Smooth muscle cell of the brain vasculature (primary cell): ENCODE measurements around the gene PIGC.

ENCODE experiments used
- DNase-seq: peaks from one replicate; pipeline ENCODE4 v3.0.0-alpha.2; 2012; ENCODE audit warnings: low read depth, low spot score

PIGC gene

DNA sequence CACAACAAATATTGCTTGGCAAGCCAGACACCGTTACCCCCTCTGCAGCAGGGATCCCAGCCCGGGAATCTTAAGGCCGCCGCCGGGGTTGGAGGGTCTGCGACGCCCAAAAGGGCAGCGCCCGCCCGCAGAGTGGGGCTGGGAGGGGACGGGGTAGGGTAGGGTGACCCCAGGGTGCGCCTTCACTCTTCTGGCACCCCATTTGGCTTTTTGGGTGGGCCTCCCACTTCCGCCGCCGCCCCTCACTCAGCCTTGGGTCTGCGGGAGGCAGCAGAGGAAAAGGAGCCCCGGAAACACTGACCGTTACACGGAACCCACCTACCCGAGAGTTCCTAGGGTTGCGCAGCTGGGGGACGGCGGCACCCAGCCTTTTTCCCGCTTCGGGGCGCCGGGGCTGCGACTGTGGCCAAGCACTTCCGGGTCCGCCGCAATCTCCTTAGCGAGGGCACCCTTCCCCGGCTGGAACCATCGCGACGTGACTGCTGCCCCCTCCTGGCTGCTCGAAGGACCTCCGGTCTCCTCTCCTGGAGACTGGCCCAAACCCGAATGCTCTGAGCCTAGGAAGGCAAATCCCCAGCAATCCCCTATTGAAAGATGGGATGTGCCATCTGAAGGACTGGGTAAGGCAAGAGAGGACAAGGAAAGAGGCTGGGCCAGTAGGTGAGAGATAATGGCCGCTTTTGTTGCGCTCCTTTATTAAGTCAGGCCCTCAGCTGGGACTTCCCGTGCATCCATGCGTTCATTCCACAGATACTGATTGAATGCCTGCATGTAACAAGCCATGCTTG, at the start of gene PIGC:
Gene PIGC (minus strand): TSS at position 404 of the 788 bp plus-strand sequence. CDS start 1,447 bp downstream, outside the sequence.
- DNase-seq: peak; percentile 54

DNA sequence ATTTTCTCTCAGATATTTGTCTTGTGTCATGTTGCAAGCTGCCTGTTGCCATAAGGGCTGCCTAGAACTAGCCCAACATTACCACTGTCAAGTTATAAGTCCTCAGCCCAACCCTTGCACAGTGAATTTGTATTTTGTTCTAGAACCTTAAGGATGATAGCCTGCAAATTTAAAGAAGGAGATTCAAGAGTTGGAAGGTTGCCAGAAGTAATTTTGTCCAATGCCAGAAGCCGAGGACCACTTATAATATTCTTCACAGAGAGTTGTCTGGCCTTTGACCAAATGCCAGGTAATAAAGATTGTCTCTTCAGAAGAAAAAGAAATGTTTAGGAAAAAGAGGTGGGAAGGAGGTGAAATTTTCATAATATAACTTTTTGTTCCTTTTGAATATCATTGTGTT, 48.6 kb upstream of the PIGC start:
- DNase-seq: no peak

DNA sequence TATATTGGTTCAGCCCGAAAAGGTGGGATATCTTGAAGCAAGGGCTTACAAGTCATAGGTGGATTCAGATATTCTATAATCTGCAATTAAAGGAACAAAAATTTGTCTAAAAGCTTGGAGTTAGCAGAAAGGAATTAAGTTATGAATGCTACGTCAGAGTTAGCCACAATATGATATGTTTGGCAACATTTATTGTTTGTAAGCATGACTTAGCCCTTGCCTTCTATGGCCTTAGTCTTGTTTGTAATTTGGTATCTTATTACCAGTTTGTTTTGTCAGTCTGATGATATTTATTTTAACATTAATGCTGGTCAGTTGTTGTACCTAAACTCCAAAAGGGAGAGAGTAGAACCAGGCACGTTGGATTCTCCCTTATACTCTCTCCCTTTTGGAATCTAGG, 46.0 kb upstream of the PIGC start:
- DNase-seq: no peak

DNA sequence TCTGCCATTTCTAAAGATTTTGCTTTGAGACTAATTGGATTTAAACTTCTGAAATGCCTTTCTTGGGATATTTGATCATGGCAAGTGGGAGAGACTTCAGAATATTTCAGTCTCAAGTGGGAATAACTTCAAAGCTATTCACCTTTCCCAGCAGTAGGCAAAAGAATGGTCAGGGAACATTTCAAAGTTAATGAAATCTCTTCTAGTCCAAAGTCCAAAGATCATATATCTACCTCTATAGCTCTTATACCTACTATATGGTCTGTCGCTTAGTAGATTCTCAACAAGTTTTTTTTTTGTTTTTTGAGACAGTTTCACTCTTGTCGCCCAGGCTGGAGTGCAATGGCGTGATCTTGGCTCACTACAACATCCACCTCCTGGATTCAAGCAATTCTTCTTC, 44.5 kb upstream of the PIGC start:
- DNase-seq: no peak

DNA sequence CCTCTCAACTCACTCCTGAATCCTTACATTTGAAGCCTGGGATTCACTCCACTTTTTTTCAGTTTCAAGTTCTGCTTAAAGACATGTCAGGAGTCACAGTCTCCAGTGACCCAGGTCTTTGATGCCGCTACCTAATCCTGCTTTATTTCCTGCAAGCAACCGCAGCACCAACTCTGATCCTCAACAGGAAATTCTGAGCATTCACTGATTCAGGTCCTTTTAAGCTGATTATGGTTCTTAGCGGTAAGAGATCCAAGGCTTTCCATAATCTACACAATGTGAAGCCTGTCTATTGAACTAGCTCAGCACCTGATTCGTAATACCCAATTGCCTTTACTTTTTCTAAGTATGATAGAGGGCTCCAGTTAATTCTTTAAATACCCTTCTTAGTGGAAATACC, 43.7 kb upstream of the PIGC start:
- no peak for DNase-seq

DNA sequence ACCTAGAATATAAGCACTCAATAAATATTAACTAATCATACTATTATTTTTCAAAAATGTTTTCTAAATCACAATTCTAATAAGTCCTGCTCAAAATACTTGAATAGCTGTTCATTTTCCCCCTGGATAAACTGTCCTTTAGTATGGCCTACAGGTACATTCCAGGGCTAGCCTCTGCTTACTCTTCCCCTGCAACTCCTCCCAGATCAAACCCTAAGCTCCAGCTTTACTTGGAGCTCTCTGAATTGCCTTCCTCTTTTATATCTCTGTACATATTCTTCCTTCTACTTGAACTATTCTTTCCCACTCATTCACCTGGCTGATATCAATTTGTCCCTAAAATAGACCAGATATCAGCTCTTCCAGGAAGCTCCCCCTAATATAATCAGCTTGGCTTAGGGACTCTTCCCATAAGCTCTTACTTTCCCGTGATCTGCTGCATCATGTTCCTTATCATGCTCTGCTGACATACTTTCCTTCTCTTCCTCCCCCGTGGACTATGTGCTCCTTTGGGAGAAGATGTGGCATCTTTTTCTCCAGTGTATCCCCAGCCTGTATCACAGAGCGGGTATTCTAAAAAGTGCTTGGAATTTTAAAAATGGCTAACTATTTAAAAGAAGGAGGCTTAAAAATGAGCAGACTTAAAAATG, 43.1 kb upstream of the PIGC start:
- no peak for DNase-seq

DNA sequence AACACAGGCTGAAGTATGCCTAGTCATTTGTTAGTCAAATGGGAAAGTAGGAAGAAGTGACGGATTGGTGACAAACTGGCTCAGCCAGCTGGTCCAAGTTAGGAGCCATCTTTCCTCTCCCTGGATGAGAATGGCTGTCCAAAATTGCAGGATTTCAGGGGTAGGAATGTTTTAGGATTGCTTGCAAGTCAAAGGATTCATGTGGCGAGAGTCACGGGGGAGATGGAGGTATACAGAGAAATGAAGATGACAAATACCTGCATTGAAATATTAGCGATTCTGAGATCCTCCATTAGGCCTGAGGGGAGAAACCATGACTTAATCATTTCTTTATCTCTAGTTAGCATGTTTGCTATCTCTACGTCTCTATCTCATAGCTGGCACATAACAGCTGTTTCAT, 41.8 kb upstream of the PIGC start:
- no peak for DNase-seq

DNA sequence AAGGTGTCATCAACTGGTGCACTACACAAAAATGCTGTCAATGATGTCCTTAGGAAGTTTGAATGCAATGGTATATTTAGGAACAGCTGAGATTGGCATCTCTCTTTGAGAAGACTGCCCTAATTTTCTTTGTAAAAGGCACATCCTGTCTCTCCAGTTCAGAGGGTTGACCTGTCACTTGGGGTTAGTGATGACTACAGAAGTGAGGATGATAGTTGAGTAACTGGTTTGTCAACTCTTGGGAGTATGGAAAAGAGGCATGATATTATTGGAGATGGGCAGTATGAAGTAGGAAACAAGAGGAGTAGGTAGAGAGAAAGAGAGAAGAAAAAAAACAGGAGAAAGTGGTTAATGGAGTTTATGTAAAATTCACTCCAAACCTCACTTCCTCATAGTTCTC, 40.4 kb upstream of the PIGC start:
- no peak for DNase-seq

DNA sequence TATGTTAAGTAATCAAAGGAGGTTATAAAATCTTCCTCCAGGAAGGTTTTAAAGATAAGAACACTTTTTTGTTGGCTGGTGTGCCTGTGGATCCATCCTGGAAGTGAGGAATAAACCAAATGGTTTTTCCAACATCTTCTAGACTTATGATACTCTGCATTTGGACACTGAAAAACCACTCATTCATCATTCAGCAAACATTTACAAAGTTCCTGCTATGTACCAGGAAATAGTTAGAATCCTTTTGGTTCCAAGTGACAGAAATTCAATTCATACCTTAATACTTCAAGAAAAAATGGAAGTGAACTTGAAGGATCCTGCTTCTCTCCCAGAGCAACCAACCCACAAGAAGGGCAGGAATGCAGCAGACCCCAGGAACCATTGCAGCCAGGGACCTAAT, 39.6 kb upstream of the PIGC start:
- DNase-seq: no peak

DNA sequence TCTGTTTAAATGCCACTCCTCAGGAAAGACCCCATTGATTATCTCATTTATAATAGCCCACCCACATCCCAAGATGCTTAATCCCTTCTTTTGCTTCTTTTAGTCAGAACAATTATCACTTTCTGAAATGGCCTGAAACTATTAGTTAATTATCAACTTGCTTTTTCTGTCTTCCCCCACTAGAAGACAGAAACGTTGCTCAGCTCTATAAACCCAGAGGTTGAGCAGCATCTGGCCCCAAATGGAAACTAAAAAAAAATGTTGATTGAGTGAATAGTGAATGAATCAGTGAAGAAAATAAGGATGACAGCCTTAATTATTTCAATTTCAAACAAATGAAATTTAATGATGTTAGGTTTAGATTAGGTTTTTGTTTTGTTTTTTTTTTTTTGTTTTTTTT, 38.2 kb upstream of the PIGC start:
- DNase-seq: no peak

DNA sequence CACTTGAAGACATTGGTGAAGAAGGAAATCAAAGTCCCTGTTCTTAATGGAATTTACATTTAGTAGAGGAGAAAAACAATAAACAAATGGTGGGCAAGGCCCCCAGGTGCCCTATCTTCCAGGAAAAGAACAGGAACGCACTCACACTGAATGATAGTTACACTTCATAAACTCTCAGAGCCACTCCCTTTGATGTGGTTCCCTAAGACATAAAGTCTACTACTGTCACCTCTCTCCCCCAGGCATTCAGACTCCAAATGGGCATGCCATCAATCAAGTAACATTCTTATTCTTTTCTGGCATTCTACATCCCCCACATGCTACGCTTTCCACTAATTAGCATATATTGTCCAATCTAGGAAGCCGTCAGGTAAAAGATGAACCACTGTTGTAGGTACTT, 36.6 kb upstream of the PIGC start:
- DNase-seq: no peak

DNA sequence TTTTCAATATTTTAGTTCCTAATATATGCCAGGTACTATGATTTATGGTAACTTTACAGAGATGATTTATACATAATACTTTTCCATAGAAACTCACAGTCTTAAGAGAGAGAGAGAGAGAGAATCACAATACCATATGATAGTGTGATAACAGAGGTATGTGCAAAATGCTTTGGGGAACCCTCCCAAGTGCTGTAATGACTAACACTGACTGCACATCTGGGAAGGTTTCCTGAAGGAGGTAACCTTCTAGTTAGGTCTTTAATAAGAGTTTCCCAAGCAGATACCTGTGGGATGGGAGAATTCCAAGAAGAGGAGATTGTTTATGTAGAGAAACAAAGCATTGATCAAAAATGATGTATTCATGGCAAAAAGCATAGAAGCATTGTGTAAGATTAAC, 34.6 kb upstream of the PIGC start:
- no peak for DNase-seq

DNA sequence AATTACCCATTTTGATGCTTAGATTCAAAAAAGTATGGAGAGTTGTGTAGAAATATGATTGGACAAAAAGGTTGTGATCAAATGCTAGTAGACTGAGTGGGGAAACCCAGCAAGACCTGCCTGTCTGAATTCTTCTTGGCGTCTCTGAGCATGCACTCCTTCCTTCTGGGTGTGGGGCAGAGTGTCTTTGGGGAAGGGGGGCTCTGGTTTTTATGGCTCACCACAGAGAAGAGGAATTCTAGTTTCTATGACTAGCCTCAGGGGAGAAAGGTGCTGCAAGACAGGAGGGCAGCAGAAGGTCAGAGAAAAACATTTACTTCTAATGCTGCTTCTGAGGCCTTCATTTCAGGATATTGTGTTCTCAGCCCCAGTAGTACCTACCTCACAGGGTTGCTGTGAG, 33.9 kb upstream of the PIGC start:
- no peak for DNase-seq

DNA sequence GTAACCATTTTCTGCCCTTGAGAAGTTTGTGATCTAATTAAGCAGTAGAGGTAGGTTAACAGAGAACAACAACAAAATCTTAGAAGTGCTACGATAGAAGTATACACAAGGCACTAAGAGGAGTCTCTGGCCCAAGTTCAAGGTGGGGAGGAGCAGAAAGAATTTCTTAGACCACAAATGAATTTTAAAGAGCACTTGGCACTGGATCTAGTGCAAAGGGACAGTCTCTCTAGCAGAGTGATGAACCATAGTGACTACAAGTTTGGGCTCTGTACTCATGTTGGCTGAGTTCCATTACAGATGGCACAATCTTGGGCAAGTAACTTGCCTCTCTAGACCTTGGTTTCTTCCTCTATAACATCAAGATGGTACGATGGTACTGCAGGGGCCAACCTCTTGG, 33.3 kb upstream of the PIGC start:
- no peak for DNase-seq

DNA sequence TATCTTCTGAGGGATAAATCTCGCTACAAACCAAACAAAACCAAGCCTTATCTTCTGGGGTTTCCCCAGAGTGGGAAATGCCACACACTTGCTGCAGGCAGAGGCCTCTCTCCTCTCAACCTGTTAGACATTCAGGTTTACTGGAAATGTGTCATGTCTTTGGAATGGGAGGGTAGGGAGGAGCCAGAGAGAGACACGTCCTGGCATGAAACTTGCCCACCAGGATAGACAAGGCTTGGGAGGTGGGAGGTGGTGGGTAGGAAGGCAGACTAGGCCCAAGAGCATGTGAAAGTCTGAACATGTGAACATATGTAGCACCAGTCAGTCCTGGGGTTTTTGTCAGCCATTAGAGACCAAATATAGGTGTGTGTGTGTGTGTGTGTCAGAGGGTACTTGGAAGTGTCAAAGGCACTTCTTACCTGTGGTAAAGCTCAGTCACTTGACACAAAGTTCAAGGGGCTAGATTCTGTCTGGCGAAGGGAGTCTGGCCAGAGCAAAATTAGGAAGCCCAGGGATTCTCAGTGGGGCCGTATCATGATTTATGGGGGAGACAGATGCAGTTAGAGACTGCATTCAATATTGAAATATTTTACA, 32.4 kb upstream of the PIGC start:
- DNase-seq: no peak

DNA sequence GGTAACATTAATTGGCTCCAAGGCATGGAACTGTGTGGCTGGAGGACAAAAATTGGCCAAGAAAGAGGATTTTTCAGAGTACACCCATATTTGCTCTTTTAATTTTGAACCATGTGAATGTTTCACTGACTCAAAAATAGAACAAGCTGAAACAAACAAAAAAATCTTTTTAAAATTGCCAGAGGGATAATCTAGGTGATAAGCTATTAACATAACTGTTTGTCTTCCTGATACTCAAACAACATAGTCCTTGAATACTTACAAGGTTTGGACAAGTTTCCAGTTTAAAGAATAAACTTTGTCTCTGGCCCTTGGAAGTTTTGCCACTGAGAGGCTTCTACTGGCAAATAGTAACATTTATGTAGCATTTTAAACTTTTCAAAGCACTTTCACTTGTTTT, 30.0 kb upstream of the PIGC start:
- no peak for DNase-seq

DNA sequence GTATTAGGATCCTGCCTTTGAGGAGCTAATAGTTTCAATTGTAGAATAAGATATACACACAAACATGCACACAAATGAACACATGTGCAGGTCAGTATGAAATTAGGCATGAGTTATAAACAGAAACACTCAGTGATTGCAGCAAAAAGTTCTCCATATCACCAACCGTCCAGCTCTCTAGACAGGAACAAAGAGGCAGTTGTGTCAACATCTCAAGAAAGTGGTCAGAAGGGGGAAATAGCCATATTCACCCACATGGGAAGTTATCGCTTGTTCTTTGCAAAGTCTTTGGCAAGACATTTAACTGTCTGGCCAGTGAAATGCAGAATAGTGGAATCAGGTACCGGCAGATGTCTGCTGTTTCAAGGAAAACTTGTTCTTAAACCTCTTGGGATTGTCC, 29.4 kb upstream of the PIGC start:
- DNase-seq: no peak

DNA sequence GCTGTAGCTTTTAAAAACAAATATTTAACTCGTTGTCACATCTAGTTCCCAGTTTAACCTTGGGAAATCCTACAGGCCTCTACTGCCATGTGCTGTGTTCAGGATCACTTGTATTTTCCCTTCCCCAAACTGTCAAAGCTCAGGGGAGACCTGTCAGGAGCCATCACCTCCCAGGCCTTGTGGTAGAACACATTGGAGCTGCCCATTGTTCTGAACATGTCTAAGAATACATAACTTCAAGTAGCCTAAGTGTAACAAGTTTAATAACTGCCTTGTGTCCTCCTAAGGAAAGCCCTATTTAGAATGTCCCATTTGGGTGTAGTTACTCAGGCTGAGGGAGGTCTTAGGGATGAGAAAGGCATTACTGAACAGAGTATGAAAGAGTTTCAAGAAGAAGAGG, 28.6 kb upstream of the PIGC start:
- no peak for DNase-seq

DNA sequence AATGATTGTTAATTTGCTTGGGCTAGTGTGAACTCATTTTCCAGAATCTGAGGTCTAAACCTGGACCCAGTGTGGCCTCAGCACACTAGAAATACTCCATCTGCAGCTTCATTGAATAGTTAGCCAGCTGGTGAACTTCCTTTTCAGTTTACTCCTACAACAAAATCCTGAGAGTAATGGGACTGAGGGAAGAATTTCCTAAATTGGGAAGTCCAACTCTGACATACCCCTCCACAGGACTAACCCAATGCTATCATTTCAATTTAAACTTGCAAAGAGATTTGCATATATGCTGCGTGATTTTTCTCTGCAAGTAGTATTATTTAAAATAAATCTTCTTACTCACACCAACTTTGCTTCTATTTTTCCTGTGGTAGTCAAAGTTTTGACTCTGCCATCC, 27.8 kb upstream of the PIGC start:
- DNase-seq: no peak

DNA sequence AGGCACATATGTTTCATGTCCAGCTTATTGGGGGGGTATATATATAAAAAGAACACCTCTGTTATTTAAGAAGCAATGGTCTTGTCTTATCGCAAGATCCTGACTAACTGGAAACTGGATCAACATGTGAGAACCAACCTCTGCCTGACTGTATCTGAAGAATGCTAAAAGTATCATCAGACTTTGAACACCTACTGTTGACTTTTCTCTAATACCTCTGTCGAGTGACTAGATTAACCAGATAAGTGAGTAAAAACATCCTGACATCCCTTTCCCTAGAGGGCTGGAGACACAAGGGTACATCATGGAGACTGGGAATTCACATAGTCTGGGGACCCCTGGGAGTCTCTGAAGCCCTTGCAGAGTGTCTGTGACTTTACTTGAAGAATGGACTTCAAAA, 26.3 kb upstream of the PIGC start:
- no peak for DNase-seq

DNA sequence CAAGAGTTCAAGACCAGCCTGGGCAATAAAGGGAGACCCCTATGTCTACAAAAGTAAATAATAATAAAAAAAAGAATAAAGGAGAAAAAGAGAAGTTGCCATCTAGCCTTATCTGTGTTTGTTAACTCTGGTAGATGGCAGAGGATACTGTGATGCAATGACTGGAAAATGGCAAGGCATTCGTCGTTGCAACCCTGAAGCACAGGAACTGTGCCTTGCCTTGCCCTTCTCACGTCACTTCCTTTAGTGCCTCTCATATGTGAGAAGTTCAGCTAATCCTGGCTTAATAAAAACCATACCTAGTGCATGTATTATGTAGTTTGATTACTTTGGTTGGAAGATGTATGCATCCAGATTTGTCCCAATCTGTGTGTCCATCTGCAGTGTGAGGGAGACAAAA, 25.8 kb upstream of the PIGC start:
- no peak for DNase-seq

DNA sequence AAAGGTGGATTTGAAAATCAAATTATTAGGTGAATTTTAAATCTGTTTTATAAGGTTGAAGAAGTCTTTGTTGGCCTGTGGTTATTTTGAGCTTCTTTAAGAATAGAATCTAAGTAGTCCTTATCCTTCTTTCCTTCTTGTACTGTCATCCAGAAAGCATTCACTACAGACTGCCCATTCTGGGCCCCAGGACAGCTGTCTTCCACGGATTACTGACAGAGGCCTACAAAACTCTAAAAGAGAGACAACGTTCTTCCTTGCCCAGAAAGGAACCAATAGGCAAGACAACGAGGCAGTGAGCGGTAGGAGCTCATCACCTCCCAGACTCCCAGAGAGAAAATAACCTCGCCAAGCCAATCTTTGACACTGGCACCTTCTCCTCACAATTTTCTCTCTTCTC, 24.4 kb upstream of the PIGC start:
- no peak for DNase-seq

DNA sequence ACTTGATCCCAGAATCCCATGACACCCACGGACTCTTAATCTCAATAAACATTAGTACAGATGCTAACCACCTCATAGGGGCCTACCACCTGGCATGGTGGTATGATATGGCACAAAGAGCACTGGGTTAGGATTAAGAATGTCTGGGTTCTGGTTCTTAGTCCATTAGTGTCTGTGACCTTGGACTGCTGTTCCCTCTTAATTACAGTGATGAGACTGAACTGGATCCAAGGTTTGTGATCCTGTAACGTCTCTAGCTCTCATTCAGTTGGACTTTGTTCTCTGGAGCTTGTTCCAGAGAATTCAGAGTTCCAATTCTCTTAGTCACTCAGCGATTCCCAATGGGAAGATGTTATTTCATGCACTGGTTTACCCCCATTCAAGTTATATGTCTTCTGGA, 23.6 kb upstream of the PIGC start:
- DNase-seq: no peak
